ENCODE results near the gene HERC5. TPM values are rescaled to one million over a fixed set of nuclear protein-coding genes. Genes with fewer than 3 reads are reported as not detected.

HERC5 gene
- total RNA-seq, 1 experiment from 2014 or later, result 7.2 TPM

- CTCF ChIA-PET, result no interaction called here
Observed at GRCh38 chr4:88441696-88442095, 15.2 kb upstream of the HERC5 start.

DNA sequence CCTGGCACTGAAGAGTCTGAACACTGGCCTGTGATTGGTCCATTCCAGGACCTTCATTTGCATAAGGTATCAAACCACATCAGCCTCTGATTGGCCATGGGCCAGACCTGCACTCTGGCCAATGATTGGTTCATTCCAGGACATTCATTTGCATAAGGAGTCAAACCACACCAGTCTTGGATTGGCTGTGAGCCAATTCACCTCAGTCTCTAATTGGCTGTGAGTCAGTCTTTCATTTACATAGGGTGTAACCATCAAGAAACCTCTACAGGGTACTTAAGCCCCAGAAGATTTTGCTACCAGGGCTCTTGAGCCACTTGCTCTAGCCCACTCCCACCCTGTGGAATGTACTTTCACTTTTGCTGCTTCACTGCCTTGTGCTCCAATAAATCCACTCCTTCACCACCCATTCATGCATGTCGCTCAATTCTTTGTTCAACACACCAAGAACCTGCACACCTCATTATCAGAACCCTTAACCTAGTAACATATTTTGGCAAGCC, 14.2 kb upstream of the HERC5 start:
- H3K4me2 ChIP-seq (ENCODE audit: low read length), result no peak overlapping the region
- POLR2A ChIA-PET, result no interaction called here
- no peak overlapping the region for H3K9ac ChIP-seq (ENCODE audit: low read length)
- no peaks in the 10 kb centered on the region for H3K79me2 ChIP-seq (ENCODE audit: insufficient read depth, low read length)
- no peak overlapping the region for H3K27ac ChIP-seq (ENCODE audit: low read depth, low read length)
- intact Hi-C loops (cut with micrococcal nuclease), result no loop called here
- DNase-seq (ENCODE audit: low read depth, low spot score) (no peak), ATAC-seq (no peak)
- no peaks in the 10 kb centered on the region for H3K9me3 ChIP-seq (ENCODE audit: control insufficient read depth in 1 of 2, insufficient read depth in 1 of 2, low read depth in 1 of 2, low read length in 2 of 2)
- H3K4me1 ChIP-seq (ENCODE audit: control insufficient read depth in 1 of 2, insufficient read depth in 2 of 2, low read length in 2 of 2), result no peaks in the 10 kb centered on the region
- H3K36me3 ChIP-seq (ENCODE audit: control insufficient read depth in 1 of 2, insufficient read depth in 2 of 2, low read length in 2 of 2), result no peaks in the 10 kb centered on the region
- H3K27me3 ChIP-seq (ENCODE audit: insufficient read depth, low read length), result no peaks in the 10 kb centered on the region
- no peak overlapping the region for H3K4me3 ChIP-seq (replicated peaks in 1 of 2; ENCODE audit: low read depth in 1 of 2, low read length in 2 of 2)
- no peak for TF ChIP-seq CBX3 (IDR thresholded peaks at IDR 0.05; ENCODE audit: low read depth)
- no peak for TF ChIP-seq SP1 (IDR thresholded peaks at IDR 0.05; ENCODE audit: low read depth)
- no peak for TF ChIP-seq POLR2AphosphoS5 (IDR thresholded peaks at IDR 0.05; ENCODE audit: low read depth, low read length)
- no peak for TF ChIP-seq EZH2phosphoT487 (IDR thresholded peaks at IDR 0.05; ENCODE audit: borderline replicate concordance)
- no peak for TF ChIP-seq ELF1 (IDR thresholded peaks at IDR 0.05; ENCODE audit: borderline replicate concordance, low read depth)
- TF ChIP-seq JUND (IDR thresholded peaks at IDR 0.05), result no peak
- no peak for TF ChIP-seq EGR1 (IDR thresholded peaks at IDR 0.05; ENCODE audit: low read depth)
- no peak for TF ChIP-seq TCF7L2 (IDR thresholded peaks at IDR 0.05; ENCODE audit: borderline replicate concordance, extremely low read depth, insufficient read depth, insufficient read length)
- H4K20me1 ChIP-seq (ENCODE audit: insufficient read depth), result no peaks in the 10 kb centered on the region
- H2AFZ ChIP-seq (ENCODE audit: low read depth, low read length, poor library complexity, severe bottlenecking), result no peak overlapping the region
- CTCF ChIA-PET, result no interaction called here
- H3K9me2 ChIP-seq (ENCODE audit: insufficient read depth), result no peaks in the 10 kb centered on the region
- RAD21 ChIA-PET (ENCODE audit: low non-redundant PET in 1 of 2, low total read pairs in 2 of 2, uncharacterized antibody in 2 of 2, unreplicated experiment in 2 of 2), result no interaction called here
- BruUV-seq (replicated peaks), result no TSS peak

More at GRCh38 chr4:88441696-88442095, 15.2 kb upstream of the HERC5 start:
- DNase-seq (ENCODE audit: low read depth, low spot score) (no peak), ATAC-seq (no peak)
- no peak overlapping the region for H3K4me3 ChIP-seq (replicated peaks in 1 of 2; ENCODE audit: low read depth in 1 of 2, low read length in 2 of 2)
- H3K9ac ChIP-seq (ENCODE audit: low read length), result no peak overlapping the region
- TF ChIP-seq, protein P1, sequence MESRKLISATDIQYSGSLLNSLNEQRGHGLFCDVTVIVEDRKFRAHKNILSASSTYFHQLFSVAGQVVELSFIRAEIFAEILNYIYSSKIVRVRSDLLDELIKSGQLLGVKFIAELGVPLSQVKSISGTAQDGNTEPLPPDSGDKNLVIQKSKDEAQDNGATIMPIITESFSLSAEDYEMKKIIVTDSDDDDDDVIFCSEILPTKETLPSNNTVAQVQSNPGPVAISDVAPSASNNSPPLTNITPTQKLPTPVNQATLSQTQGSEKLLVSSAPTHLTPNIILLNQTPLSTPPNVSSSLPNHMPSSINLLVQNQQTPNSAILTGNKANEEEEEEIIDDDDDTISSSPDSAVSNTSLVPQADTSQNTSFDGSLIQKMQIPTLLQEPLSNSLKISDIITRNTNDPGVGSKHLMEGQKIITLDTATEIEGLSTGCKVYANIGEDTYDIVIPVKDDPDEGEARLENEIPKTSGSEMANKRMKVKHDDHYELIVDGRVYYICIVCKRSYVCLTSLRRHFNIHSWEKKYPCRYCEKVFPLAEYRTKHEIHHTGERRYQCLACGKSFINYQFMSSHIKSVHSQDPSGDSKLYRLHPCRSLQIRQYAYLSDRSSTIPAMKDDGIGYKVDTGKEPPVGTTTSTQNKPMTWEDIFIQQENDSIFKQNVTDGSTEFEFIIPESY (IDR thresholded peaks at IDR 0.05; ENCODE audit: extremely low read depth, insufficient replicate concordance, low read length), result no peak
- TF ChIP-seq CEBPB (IDR thresholded peaks at IDR 0.05; ENCODE audit: low read depth) (no peak), ZFX (IDR thresholded peaks at IDR 0.05) (no peak)
- TF ChIP-seq, protein P2, sequence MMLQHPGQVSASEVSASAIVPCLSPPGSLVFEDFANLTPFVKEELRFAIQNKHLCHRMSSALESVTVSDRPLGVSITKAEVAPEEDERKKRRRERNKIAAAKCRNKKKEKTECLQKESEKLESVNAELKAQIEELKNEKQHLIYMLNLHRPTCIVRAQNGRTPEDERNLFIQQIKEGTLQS (IDR thresholded peaks at IDR 0.05), result no peak
- H4K20me1 ChIP-seq (ENCODE audit: insufficient read depth), result no peaks in the 10 kb centered on the region
- no TSS peak for BruUV-seq (replicated peaks)
- H3K79me2 ChIP-seq (ENCODE audit: insufficient read depth, low read length), result no peaks in the 10 kb centered on the region
- H3K4me1 ChIP-seq (ENCODE audit: control insufficient read depth in 1 of 2, insufficient read depth in 2 of 2, low read length in 2 of 2), result no peaks in the 10 kb centered on the region
- no peaks in the 10 kb centered on the region for H3K36me3 ChIP-seq (ENCODE audit: control insufficient read depth in 1 of 2, insufficient read depth in 2 of 2, low read length in 2 of 2)
- RAD21 ChIA-PET (ENCODE audit: low non-redundant PET in 1 of 2, low total read pairs in 2 of 2, uncharacterized antibody in 2 of 2, unreplicated experiment in 2 of 2), result no interaction called here
- H2AFZ ChIP-seq (ENCODE audit: low read depth, low read length, poor library complexity, severe bottlenecking), result no peak overlapping the region
- no peaks in the 10 kb centered on the region for H3K9me3 ChIP-seq (ENCODE audit: control insufficient read depth in 1 of 2, insufficient read depth in 1 of 2, low read depth in 1 of 2, low read length in 2 of 2)
- no peaks in the 10 kb centered on the region for H3K27me3 ChIP-seq (ENCODE audit: insufficient read depth, low read length)
- H3K9me2 ChIP-seq (ENCODE audit: insufficient read depth), result no peaks in the 10 kb centered on the region
- intact Hi-C loops (cut with micrococcal nuclease), result no loop called here
- POLR2A ChIA-PET, result no interaction called here
- H3K4me2 ChIP-seq (ENCODE audit: low read length), result no peak overlapping the region
- no peak overlapping the region for H3K27ac ChIP-seq (ENCODE audit: low read depth, low read length)
